T-helper 2 cell (primary cell): ENCODE results near the gene DENND5B.
"Not testable (repeated sequence)": the region's sequence is repeated elsewhere in the genome, so short reads cannot be mapped to it uniquely, and the experiment has no call there.

ENCODE experiments used
- DNase-seq, 5 experiments: peaks; one replicate each; pipeline versions ENCODE4 v3.0.0 to v3.0.0-alpha.2; 2012 to 2022

The DENND5B gene

DNA sequence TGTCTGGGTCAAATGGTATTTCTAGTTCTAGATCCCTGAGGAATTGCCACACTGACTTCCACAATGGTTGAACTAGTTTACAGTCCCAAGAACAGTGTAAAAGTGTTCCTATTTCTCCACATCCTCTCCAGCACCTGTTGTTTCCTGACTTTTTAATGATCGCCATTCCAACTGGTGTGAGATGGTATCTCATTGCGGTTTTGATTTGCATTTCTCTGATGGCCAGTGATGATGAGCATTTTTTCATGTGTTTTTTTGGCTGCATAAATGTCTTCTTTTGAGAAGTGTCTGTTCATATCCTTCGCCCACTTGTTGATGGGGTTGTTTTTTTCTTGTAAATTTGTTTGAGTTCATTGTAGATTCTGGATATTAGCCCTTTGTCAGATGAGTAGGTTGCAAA is 40.3 kb downstream of the DENND5B start:
- not testable (repeated sequence) for DNase-seq

- DNase-seq = no peak
Observed at GRCh38 chr12:31536672-31537071, 54.3 kb downstream of the DENND5B start.

DNA sequence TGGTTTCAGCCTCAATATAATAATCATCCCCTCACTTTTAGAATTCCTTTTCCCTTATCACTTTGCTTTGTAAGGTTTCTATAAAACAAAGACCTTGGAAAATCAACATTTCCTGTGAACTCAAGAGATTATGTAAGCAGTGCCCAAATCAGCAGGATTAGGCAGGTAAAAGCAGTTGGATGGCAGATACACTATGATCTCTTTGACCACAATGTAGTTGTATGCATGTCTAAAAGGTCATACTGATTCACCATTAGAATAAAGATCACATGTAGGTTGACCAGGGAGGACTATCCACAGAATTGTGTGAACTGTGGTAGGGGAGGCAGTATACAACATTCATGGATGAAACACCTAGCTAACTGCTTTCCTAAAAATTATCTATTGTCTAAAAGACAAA is 57.5 kb downstream of the DENND5B start:
- no peak for DNase-seq

DNA sequence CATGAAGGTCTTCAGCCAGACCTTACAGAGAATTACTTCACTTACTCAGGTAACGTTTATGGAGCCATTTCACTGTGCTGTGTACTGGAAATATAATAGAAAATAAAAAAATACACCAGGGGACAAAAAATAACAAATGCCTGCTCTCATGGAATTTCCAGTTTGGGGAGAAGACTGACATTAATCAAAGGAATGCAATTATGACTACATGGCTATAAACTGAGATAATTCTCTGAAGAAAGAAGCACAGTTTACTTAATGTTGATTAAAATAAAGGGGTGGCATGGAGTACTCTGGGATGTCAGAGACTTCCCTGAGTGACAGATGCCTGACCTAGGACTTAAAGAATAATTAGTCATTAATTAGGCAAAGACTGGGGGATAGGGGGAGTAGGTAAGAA is 59.0 kb downstream of the DENND5B start:
- no peak for DNase-seq

DNA sequence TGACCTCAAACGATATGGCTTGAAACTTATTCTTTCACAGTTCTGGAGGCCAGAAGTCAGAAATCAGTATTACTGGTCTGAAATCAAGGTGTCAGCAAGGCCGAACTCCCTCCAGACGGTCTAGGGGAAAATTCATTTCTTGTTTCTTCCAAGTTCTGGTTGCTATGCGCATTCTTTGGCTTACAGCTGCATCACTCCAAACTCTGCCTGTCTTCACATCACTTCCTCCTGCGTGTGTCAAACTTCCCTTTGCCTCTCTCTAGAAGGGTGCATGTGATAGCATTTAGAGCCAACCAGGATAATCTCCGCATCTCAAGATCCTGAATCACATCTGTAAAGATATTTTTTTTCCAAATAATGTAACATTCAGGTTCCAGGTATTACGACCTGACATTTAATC is 62.8 kb downstream of the DENND5B start:
- no peak for DNase-seq

DNA sequence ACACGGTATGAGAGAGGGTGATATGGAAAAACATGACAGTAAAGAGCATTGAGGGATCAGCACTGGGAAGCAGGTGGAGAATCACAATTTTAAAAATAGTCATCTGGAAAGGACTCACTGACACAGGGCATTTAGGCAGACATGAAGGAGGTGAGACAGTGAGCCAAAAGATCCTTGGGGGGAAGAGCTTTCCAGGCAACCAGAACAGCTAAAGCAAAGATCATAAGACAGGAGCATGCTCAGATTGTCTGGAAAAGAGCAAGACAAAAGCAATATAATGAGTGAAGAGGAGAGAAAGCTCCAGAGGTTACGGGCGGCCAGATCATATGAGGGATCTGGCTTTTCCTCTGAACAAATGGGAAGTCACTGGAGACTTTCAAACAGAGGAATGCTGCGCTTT is 63.9 kb downstream of the DENND5B start:
- DNase-seq = no peak

DNA sequence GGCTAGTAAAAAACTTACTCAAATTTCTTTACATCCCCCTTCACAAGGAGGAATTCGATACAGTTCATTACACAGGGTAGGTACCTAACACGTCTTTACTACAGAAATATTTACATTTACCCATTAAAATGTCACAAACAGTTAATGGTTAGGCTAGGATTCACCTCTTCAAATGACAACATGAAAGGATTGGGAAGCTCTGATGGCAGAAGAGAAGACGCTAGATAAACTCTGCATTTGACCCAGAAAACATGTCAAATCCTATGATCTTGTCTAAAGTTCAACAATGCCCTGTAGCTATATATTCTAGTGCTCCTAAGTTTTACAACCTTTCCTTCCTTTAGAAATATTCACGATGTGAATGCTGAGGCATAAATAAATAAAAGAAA is 64.8 kb downstream of the DENND5B start:
- no peak for DNase-seq

DNA sequence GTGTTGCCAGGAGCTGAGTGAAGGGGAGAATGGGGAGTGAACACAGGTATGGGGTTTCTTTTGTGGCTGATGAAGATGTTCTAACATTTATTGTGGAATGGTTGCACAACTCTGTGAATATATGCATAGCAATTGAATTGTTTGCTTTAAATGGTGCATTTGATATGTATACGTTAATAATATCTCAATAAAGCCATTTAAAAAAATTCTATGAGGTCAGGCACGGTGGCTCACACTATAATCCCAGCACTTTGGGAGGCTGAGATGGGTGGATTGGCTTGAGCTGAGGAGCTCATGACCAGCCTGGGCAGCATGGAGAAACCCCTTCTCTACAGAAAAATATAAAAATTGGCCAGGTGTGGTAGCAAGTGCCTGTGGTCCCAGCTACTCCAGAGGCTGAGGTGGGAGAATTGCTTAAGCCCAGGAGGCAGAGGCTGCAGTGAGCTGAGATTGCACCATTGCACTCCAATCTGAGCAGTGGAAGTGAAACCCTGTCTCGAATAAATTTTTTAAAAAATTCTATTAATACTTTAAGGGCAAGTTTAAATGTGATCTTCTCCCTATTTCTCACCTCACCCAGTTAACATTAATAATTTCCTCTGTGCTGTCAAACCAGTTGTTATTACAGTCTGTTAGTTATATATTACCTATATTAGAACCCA is 65.3 kb downstream of the DENND5B start:
- DNase-seq = no peak

- peak in 1 of 5 experiments; percentile 2 for DNase-seq
Observed at GRCh38 chr12:31524791-31525495, 66.0 kb downstream of the DENND5B start.

- DNase-seq = no peak
Observed at GRCh38 chr12:31523306-31523705, 67.6 kb downstream of the DENND5B start.

DNA sequence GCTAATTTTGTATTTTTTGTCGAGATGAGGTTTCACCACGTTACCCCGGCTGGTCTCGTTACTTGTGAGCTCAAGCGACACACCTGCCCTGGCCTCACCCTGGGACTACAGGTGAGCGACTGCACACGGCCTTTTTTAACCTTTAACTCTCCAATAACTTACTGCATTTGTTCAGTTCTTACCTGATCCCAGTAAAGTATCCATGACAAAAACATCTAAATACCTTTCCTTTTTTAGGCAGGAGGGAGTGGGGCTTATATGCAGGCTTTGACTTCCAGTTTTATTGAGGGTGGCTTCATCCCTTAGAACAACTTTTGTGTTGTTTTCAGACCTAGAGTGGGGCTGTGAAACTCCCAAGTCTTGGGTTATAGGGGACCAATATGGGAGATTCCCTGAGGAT is 68.3 kb downstream of the DENND5B start:
- no peak for DNase-seq

DNA sequence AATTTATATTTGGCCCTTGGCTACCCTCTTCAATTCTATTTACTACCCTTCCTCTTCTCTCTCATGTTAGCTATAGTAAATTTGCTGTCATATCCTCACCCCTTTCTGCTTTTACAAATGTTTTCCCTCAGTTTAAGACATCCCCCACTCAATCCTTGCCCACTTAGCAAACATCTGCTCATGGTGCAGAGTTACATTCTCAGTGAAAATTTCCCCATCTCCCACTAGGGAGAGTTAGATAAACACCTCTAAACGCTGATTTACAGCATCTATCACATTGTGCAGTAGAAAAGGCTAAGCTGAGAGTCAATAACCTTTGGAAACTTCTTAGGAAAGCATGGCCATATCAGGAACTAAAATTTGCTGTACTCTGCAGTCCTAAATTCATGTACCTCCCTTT is 69.0 kb downstream of the DENND5B start:
- no peak for DNase-seq

DNA sequence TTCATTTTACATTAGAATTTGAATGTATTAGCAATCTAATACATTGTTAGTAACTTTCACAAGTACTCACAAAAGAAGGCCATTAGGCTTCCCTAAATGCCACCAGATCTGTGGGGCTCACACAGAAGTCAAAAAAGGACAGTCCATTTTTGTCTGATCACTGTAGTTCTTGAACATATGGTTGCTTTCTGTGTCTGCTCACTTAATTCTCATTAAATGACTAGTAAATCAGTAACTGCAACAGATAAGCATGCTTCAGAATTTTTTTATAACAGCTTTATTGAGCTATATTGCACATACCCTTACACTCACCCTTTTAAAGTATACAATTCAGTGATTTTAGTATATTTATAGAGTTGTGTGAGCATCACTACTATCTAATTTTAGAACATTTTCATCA is 71.4 kb downstream of the DENND5B start:
- no peak for DNase-seq

GRCh38 chr12:31518680-31519227 is 72.2 kb downstream of the DENND5B start:
- DNase-seq = no peak

GRCh38 chr12:31517994-31518393 is 72.9 kb downstream of the DENND5B start:
- no peak for DNase-seq

- no peak for DNase-seq
Observed at GRCh38 chr12:31516702-31517101, 74.2 kb downstream of the DENND5B start.

GRCh38 chr12:31514912-31515311 is 76.0 kb downstream of the DENND5B start:
- no peak for DNase-seq

- no peak for DNase-seq
Observed at GRCh38 chr12:31510034-31510433, 80.9 kb downstream of the DENND5B start.

- DNase-seq = no peak
Observed at GRCh38 chr12:31508436-31509150, 82.3 kb downstream of the DENND5B start.

DNA sequence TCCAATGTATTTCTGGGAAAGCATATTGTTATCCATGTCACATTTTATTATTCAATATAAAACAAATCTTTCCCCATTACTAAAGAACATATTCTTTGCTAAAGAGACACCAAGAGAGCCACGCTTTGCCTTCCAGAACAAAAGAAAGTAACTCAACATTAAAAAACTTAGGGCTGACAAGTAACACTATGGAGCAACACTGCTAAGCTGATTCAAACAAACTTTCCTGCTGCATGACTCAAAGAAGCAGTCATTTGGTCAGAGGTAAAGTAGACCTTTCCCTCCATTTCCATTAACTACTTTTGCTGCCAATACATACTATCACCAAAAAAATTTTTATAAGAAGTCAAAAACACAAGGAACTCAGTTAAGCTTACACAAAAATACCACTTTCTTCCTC is 83.0 kb downstream of the DENND5B start:
- no peak for DNase-seq

DNA sequence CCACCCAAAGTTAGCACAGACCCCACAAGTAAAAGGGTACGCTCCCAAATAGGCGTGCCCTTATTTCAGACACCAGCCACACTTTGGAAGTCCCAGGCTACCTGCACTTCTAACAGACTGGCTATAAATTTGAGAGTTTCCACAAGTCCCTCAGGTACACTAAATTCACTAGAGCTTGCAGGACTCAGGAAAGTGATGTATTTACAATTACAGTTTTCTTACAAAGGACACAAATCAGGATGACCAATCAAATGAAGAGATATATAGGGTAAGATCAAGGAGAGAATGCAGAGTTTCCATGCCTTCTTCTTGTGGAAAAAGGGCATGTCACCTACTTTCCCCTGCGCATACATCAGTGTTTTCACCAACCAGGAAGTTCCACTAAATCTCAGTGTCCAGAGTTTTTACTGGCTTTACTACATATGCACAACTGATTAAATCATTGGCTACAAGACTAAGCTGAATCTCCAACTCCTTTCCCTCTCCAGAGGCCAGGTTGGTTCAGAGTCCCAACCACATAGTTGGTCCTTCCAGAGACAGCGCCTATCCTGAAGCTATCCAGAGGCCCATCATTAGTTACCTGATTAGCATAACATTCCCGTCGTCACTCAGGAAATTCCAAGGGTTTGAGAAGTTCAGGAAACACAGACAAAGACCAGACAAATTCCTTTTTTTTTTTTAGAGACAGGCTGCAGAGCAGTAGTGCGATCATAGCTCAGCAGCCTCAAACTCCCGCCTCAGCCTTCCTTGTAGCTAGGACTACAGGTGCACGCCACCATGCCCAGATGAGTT is 84.2 kb downstream of the DENND5B start:
- DNase-seq = no peak

DNA sequence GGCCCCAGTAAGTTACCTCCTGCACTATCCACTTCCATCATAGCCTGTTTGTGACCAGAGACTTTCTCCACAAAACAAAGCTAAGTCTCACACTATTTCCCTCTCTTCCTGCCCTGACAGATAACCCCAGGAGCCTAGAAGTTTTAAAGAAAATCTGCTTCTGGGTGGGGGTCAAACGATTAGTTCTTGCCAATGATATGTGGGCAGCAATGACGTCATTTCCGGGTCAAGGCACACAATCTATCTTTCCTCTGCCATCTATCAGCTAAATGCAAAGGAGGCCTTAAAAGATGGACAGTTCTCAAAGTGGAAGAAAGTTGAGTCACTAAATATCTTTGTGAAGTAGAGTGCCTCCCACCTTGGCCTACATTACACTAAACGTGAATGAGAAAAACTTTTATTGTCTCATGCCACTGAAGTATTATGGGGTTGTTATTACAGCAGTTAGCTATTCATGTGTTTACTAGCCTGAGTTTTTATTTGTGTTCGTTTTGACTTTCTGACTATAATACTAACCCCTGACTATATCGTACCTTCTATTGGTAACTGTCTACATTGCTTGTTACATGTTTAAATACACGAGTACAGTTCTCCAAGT is 86.2 kb downstream of the DENND5B start:
- DNase-seq = no peak
